GM19043 (cell line): Measurements from ENCODE around the gene GNB3.

Source experiments
- ATAC-seq: cut with Tn5 transposase; IDR thresholded peaks from one replicate; pipeline ENCODE4 v1.9.1; 2021; ENCODE audit warnings: low read depth; ENCODE audit not compliant: unreplicated experiment

Gene GNB3

GRCh38 chr12:6823182-6824084, 17.3 kb upstream of the GNB3 start:
- no peak for ATAC-seq

DNA sequence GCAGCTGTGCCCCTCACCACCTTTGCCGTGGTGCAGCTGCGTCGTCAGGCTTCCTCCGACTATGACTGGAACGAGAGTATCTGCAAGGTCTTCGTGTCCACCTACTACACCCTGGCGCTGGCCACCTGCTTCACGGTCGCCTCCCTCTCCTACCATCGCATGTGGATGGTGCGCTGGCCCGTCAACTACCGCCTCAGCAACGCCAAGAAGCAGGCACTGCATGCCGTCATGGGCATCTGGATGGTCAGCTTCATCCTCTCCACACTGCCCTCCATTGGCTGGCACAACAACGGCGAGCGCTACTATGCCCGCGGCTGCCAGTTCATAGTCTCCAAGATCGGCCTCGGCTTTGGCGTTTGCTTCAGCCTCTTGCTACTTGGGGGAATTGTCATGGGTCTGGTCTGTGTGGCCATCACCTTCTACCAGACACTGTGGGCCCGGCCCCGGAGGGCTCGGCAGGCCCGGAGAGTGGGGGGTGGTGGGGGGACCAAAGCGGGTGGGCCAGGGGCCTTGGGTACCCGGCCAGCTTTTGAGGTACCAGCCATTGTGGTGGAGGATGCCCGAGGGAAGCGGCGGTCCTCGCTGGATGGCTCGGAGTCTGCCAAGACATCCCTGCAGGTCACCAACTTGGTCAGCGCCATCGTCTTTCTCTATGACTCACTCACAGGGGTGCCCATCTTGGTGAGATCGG, 16.5 kb upstream of the GNB3 start:
- no peak for ATAC-seq

DNA sequence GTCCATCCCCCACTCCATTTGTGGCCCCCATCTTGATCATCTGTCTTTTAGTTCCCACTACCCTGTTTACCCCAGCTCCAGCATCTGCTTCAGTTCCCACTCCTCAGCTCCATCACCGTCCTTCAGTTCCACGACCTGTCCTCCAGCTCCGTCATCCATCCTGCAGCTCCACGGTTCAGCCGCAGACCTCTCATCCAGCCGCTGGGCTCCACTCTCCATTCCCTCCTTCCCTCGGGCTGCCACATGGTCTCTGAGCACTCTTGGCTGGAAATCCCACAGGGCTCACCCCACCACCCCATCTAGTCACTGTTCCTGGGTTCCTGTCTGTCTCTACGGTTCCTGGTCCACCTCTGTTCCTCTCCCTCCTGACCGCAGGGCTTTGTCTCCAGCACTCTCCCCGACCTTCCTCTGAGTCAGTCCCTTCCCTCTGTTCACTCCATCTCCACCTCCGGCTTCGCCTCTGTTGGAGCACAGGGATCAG, 15.8 kb upstream of the GNB3 start:
- no peak for ATAC-seq

DNA sequence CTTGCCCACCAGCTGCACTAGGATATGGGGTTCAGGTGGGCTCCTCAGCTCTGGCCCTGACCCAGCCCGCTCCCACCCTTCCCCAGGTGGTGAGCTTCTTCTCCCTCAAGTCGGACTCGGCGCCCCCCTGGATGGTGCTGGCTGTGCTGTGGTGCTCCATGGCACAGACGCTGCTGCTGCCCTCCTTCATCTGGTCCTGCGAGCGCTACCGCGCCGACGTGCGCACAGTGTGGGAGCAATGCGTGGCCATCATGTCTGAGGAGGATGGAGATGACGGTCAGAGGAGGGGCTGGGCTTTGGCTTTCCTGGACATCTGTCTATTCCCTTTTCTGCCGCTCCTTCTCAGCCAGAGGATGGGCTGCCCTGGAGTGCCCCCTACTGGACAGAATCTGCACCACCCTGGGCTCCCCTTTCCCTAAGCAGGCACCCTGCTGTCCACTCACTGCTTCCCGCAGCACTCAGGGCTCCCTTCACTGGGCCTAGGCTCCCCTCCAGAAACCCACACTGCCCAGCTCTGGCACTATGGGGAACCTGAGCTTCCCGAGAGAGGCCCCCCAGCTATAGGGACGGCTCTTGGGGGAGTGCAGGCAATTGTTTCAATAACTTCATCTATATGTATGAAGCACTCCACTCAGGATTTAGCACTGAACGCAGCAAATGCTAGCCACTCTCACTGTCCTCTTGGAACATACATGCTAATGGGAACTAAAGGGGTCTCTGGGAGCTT, 15.2 kb upstream of the GNB3 start:
- ATAC-seq = no peak

DNA sequence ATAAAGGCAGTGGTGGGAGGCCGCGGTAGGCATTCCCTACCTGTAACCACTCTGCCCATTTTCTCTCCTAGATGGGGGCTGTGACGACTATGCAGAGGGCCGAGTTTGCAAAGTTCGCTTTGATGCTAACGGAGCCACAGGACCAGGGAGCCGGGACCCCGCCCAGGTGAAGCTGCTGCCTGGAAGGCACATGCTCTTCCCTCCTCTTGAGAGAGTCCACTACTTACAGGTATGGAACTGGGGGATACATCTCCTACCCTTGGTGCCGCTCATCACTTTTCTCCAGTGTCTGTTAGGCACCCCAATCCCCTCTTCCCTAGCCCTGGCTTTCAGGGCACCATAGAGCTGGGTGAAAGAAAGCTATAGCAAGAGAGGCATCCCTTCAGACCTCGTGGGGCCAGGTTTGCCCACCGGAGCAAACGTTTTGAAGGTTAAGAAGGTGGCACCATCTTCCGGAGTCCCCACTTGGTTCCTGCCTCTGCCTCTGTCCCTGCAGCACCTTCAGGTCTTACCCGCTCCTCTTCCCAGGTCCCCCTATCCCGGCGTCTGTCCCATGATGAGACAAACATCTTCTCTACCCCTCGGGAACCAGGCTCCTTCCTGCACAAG, 14.5 kb upstream of the GNB3 start:
- no peak for ATAC-seq

GRCh38 chr12:6826734-6827436, 13.8 kb upstream of the GNB3 start:
- no peak for ATAC-seq

DNA sequence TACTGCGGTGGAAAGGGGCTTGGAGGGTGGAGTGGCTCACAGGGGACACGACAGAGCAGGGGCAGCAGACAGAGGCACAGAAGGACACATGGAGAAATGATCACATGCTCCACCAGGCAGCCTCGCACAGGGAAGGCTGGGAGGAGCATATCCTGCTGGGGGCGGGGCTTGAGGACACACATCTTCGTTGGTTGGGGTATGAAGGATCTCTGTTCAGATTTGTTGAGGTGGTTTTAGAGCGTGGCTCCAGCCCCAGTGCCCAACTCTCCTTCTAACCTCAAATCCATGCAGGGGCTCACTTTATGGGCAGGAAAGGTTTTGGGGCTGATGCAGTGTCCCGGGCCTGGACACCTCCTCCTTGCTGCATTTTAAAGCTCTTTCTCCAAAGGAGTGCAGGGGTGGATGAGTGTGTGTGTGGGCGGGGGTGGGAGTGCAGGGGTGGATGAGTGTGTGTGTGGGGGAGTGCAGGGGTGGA, 13.3 kb upstream of the GNB3 start:
- ATAC-seq = no peak

DNA sequence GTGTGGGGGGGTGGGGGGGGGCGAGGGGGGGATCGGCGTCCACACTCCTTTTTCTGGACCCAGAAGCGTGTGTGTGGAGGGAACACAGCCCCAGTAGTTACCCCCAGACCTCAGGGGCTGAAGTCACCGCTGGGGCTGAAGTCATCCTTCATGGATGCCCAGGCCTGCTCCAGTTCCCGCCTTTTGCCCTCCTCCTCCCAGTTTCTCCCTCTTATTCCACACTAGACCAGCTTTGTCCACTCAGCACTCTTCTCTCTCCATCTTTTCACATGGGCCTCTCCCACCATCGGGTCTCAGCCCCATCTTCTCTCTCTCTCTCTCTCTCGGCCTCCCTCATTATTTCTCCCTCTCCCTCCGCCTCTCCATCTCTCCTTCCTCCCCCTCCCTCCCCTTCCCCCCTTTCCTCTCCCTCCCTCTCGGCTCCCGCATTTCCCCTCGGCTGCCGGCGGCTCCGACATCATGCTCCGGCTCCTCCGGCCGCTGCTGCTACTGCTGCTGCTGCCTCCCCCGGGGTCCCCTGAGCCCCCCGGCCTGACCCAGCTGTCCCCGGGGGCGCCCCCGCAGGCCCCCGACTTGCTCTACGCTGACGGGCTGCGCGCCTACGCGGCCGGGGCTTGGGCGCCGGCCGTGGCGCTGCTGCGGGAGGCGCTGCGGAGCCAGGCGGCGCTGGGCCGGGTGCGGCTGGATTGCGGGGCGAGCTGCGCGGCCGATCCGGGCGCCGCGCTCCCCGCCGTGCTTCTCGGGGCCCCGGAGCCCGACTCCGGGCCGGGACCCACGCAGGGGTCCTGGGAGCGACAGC, 12.5 kb upstream of the GNB3 start, which contains the start of gene P3H3:
Gene P3H3, plus strand, starts transcription at position 426 of the 799 bp plus-strand sequence. Its CDS starts 34 bp downstream, at position 460.
- no peak for ATAC-seq

GRCh38 chr12:6828781-6829535, 11.8 kb upstream of the GNB3 start:
- ATAC-seq = no peak

GRCh38 chr12:6829536-6830220, 11.0 kb upstream of the GNB3 start:
- ATAC-seq = no peak

DNA sequence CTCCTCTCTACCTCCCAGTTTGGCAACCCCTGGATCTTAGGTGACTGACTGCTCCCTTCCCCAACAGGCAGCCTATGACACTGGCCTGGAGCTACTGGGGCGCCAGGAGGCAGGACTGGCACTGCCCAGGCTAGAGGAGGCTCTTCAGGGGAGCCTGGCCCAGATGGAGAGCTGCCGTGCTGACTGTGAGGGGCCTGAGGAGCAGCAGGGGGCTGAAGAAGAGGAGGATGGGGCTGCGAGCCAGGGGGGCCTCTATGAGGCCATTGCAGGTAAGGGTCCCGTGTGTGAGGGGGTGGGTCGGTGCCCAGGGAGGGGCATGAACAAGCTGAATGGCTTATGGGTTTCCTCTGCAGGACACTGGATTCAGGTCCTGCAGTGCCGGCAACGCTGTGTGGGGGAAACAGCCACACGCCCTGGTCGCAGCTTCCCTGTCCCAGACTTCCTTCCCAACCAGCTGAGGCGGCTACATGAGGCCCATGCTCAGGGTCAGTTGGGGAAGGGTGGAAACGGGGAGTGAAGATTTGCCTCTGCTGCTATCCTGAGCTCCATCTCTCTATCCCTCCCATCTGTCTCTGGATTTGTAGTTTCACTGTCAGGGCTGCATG, 10.3 kb upstream of the GNB3 start:
- no peak for ATAC-seq

DNA sequence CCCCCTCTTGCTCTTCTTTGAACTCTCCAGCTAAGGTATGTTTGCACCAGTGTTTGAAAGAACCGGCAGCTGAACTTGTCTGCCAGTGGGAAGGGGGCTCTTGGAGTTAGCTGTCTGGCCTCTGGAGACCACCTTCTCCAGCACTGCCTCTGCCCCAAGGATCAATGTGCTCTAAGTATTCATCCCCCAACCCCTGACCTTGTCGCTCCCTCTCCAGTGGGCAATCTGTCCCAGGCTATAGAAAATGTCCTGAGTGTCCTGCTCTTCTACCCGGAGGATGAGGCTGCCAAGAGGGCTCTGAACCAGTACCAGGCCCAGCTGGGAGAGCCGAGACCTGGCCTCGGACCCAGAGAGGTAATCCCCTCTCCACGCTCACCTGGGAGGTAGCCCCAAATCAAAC, 9.7 kb upstream of the GNB3 start:
- ATAC-seq = no peak

DNA sequence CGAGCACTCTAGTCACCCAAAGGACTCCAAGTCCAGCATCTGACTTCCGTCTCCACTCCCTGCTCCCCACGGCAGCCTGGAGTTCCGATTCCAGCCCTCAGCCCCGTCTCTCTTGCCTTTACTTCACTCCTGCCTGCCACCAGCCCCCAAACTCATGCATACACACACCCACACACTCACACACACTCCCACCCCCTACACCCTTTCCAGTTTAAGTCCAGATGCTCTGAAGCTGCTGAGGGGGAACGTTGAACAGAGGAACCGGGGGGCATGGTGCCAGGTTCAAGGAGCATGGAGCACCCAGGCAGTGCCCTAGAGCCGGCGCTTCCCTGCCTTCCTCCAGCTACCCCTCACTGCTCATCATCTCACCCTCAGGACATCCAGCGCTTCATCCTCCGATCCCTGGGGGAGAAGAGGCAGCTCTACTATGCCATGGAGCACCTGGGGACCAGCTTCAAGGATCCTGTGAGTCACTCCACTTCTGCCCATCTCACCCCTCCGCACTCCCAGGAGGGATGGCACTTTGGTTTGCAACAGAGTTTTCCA, 9.2 kb upstream of the GNB3 start:
- ATAC-seq = no peak

- ATAC-seq = no peak
Measured at GRCh38 chr12:6832125-6832524, 8.6 kb upstream of the GNB3 start.

DNA sequence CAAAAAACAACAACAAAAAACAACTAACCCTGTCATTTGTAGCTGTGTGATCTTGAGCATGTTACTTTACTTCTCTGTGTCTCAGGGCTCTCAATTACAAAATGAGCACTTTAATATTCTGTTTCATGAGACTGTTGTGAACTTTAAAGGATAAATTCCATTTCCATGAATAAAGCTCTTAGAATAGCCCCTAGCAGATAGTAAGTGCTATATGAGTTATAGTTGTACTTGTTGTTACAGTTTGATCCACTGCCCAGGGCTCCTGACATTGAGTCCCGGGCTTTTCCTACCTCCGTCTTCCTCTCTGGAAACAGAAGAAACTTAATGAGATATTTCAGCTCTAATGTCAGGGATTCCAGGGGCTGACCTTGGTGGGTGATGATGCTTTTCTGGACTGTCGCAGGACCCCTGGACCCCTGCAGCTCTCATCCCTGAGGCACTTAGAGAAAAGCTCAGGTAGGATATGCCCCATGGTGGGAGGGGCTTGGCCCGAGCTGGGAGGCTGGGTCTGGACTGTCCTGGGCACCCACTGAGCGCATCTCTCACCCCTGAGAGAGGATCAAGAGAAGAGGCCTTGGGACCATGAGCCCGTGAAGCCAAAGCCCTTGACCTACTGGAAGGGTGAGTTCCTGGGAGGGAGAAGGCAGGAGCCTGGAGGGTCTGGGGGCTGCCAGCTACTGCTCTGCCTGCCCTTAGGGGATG, 7.4 kb upstream of the GNB3 start:
- ATAC-seq = no peak

DNA sequence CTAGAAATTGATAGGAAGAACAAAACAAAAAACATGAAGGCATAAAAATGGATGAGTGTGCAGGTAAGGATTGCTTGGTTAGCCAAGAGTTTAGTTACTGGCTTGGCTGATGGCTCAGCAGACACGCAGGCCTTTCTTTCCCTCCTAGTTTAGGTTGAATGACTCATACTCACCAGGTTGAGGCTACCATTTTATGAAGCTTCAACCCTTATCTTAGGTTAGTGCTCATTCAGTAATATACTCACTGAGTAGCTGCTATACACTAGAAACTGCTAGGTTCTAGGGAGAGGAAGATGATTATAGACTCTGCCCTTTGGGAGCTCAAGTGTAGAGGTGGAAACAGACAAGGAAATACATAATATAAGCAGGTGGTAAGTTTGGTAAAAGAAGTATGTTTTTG, 6.5 kb upstream of the GNB3 start:
- ATAC-seq = no peak

- ATAC-seq = no peak
Measured at GRCh38 chr12:6834873-6835272, 5.9 kb upstream of the GNB3 start.
